ENCODE results near the gene EFNB3. TPM values are rescaled to one million over a fixed set of nuclear protein-coding genes. Genes with fewer than 3 reads are reported as not detected.

Gene EFNB3
- total RNA-seq, 1 experiment from 2014 or later = not detected

- no peaks in the 10 kb centered on the region for H3K36me3 ChIP-seq (ENCODE audit: insufficient read depth, low read length)
- no peak overlapping the region for H3K4me3 ChIP-seq (ENCODE audit: low read length)
- H2AFZ ChIP-seq (ENCODE audit: low read length) = no peak overlapping the region
- DNase-seq = no peak
- no peak overlapping the region for H3K27ac ChIP-seq (ENCODE audit: low read length)
- H4K20me1 ChIP-seq (ENCODE audit: insufficient read depth, low read depth, low read length) = no peaks in the 10 kb centered on the region
- H3K9me2 ChIP-seq (replicated peaks; ENCODE audit: insufficient read depth, low read length) = no peaks in the 10 kb centered on the region
- no peak overlapping the region for H3K9ac ChIP-seq (ENCODE audit: low read length)
- no peaks in the 10 kb centered on the region for H3K79me2 ChIP-seq (ENCODE audit: low read length)
- H3K27me3 ChIP-seq (ENCODE audit: low read length) = no peaks in the 10 kb centered on the region
- peaks cover 17% of the 10 kb centered on the region for H3K4me1 ChIP-seq (ENCODE audit: low read length)
- H3K4me2 ChIP-seq (ENCODE audit: low read depth, low read length, poor library complexity, severe bottlenecking) = no peak overlapping the region
- no peaks in the 10 kb centered on the region for H3K9me3 ChIP-seq (ENCODE audit: low read length)
These were observed 14.7 kb downstream of the EFNB3 start for GRCh38 chr17:7719661-7720060.

GRCh38 chr17:7720125-7720524 is 15.1 kb downstream of the EFNB3 start:
- Histone ChIP-seq H2AFZ (ENCODE audit: low read length) (no peak overlapping the region), H3K27me3 (ENCODE audit: low read length) (no peaks in the 10 kb centered on the region)

GRCh38 chr17:7721612-7722011 is 16.6 kb downstream of the EFNB3 start:
- no peaks in the 10 kb centered on the region for H3K36me3 ChIP-seq (ENCODE audit: insufficient read depth, low read length)
- no peak overlapping the region for H3K9ac ChIP-seq (ENCODE audit: low read length)
- H3K9me2 ChIP-seq (replicated peaks; ENCODE audit: insufficient read depth, low read length) = no peaks in the 10 kb centered on the region
- H3K79me2 ChIP-seq (ENCODE audit: low read length) = no peaks in the 10 kb centered on the region
- H3K27me3 ChIP-seq (ENCODE audit: low read length) = no peaks in the 10 kb centered on the region
- H3K4me1 ChIP-seq (ENCODE audit: low read length) = peaks cover 14% of the 10 kb centered on the region
- no peak for DNase-seq
- H4K20me1 ChIP-seq (ENCODE audit: insufficient read depth, low read depth, low read length) = no peaks in the 10 kb centered on the region
- H3K9me3 ChIP-seq (ENCODE audit: low read length) = no peaks in the 10 kb centered on the region
- H2AFZ ChIP-seq (ENCODE audit: low read length) = no peak overlapping the region
- no peak overlapping the region for H3K4me2 ChIP-seq (ENCODE audit: low read depth, low read length, poor library complexity, severe bottlenecking)
- H3K27ac ChIP-seq (ENCODE audit: low read length) = no peak overlapping the region
- H3K4me3 ChIP-seq (ENCODE audit: low read length) = no peak overlapping the region

More at GRCh38 chr17:7720125-7720524, 15.1 kb downstream of the EFNB3 start:
- H3K4me1 ChIP-seq (ENCODE audit: low read length) = peaks cover 17% of the 10 kb centered on the region
- H3K9me3 ChIP-seq (ENCODE audit: low read length) = no peaks in the 10 kb centered on the region
- H3K9me2 ChIP-seq (replicated peaks; ENCODE audit: insufficient read depth, low read length) = no peaks in the 10 kb centered on the region
- no peaks in the 10 kb centered on the region for H3K36me3 ChIP-seq (ENCODE audit: insufficient read depth, low read length)
- H4K20me1 ChIP-seq (ENCODE audit: insufficient read depth, low read depth, low read length) = no peaks in the 10 kb centered on the region
- no peak overlapping the region for H3K4me3 ChIP-seq (ENCODE audit: low read length)
- H3K4me2 ChIP-seq (ENCODE audit: low read depth, low read length, poor library complexity, severe bottlenecking) = no peak overlapping the region
- H3K27ac ChIP-seq (ENCODE audit: low read length) = no peak overlapping the region
- no peak for DNase-seq
- H3K9ac ChIP-seq (ENCODE audit: low read length) = no peak overlapping the region
- H3K79me2 ChIP-seq (ENCODE audit: low read length) = no peaks in the 10 kb centered on the region

- Histone ChIP-seq H3K4me2 (ENCODE audit: low read depth, low read length, poor library complexity, severe bottlenecking) (no peak overlapping the region), H3K27me3 (ENCODE audit: low read length) (no peaks in the 10 kb centered on the region), H3K79me2 (ENCODE audit: low read length) (no peaks in the 10 kb centered on the region)
These were observed 22.9 kb downstream of the EFNB3 start for GRCh38 chr17:7727886-7728285.

GRCh38 chr17:7729816-7730215 is 24.8 kb downstream of the EFNB3 start:
- Histone ChIP-seq H3K36me3 (ENCODE audit: insufficient read depth, low read length) (no peaks in the 10 kb centered on the region), H3K4me1 (ENCODE audit: low read length) (peaks cover 10% of the 10 kb centered on the region), H4K20me1 (ENCODE audit: insufficient read depth, low read depth, low read length) (no peaks in the 10 kb centered on the region), H2AFZ (ENCODE audit: low read length) (no peak overlapping the region), H3K79me2 (ENCODE audit: low read length) (no peaks in the 10 kb centered on the region), H3K4me2 (ENCODE audit: low read depth, low read length, poor library complexity, severe bottlenecking) (peak overlapping the region; percentile 1), H3K9me3 (ENCODE audit: low read length) (no peaks in the 10 kb centered on the region), H3K9ac (ENCODE audit: low read length) (no peak overlapping the region), H3K27ac (ENCODE audit: low read length) (no peak overlapping the region), H3K27me3 (ENCODE audit: low read length) (no peaks in the 10 kb centered on the region), H3K9me2 (replicated peaks; ENCODE audit: insufficient read depth, low read length) (no peaks in the 10 kb centered on the region), H3K4me3 (ENCODE audit: low read length) (no peak overlapping the region)
- DNase-seq = peak; percentile 53

More at GRCh38 chr17:7727886-7728285, 22.9 kb downstream of the EFNB3 start:
- H3K9me3 ChIP-seq (ENCODE audit: low read length) = no peaks in the 10 kb centered on the region
- no peak overlapping the region for H3K27ac ChIP-seq (ENCODE audit: low read length)
- H4K20me1 ChIP-seq (ENCODE audit: insufficient read depth, low read depth, low read length) = no peaks in the 10 kb centered on the region
- H3K9ac ChIP-seq (ENCODE audit: low read length) = no peak overlapping the region
- H3K4me1 ChIP-seq (ENCODE audit: low read length) = peaks cover 10% of the 10 kb centered on the region
- H3K4me3 ChIP-seq (ENCODE audit: low read length) = no peak overlapping the region
- no peaks in the 10 kb centered on the region for H3K9me2 ChIP-seq (replicated peaks; ENCODE audit: insufficient read depth, low read length)
- H2AFZ ChIP-seq (ENCODE audit: low read length) = no peak overlapping the region
- DNase-seq = no peak
- H3K36me3 ChIP-seq (ENCODE audit: insufficient read depth, low read length) = no peaks in the 10 kb centered on the region

- Histone ChIP-seq H3K36me3 (ENCODE audit: insufficient read depth, low read length) (no peaks in the 10 kb centered on the region), H3K4me2 (ENCODE audit: low read depth, low read length, poor library complexity, severe bottlenecking) (no peak overlapping the region), H3K9me2 (replicated peaks; ENCODE audit: insufficient read depth, low read length) (no peaks in the 10 kb centered on the region), H3K9me3 (ENCODE audit: low read length) (no peaks in the 10 kb centered on the region), H3K9ac (ENCODE audit: low read length) (no peak overlapping the region), H4K20me1 (ENCODE audit: insufficient read depth, low read depth, low read length) (no peaks in the 10 kb centered on the region), H3K27ac (ENCODE audit: low read length) (no peak overlapping the region), H3K27me3 (ENCODE audit: low read length) (no peaks in the 10 kb centered on the region), H3K79me2 (ENCODE audit: low read length) (no peaks in the 10 kb centered on the region), H2AFZ (ENCODE audit: low read length) (no peak overlapping the region), H3K4me1 (ENCODE audit: low read length) (peaks cover 10% of the 10 kb centered on the region), H3K4me3 (ENCODE audit: low read length) (no peak overlapping the region)
- no peak for DNase-seq
These were observed 28.1 kb downstream of the EFNB3 start for GRCh38 chr17:7732981-7733539.

GRCh38 chr17:7737601-7738000 is 32.6 kb downstream of the EFNB3 start:
- no peaks in the 10 kb centered on the region for H3K36me3 ChIP-seq (ENCODE audit: insufficient read depth, low read length)
- H3K79me2 ChIP-seq (ENCODE audit: low read length) = no peaks in the 10 kb centered on the region
- no peaks in the 10 kb centered on the region for H3K27me3 ChIP-seq (ENCODE audit: low read length)
- H3K9ac ChIP-seq (ENCODE audit: low read length) = no peak overlapping the region
- no peak for DNase-seq
- no peak overlapping the region for H2AFZ ChIP-seq (ENCODE audit: low read length)
- H3K9me3 ChIP-seq (ENCODE audit: low read length) = no peaks in the 10 kb centered on the region
- H3K4me3 ChIP-seq (ENCODE audit: low read length) = no peak overlapping the region
- H4K20me1 ChIP-seq (ENCODE audit: insufficient read depth, low read depth, low read length) = no peaks in the 10 kb centered on the region
- H3K4me1 ChIP-seq (ENCODE audit: low read length) = no peaks in the 10 kb centered on the region
- no peaks in the 10 kb centered on the region for H3K9me2 ChIP-seq (replicated peaks; ENCODE audit: insufficient read depth, low read length)
- H3K27ac ChIP-seq (ENCODE audit: low read length) = no peak overlapping the region
- H3K4me2 ChIP-seq (ENCODE audit: low read depth, low read length, poor library complexity, severe bottlenecking) = no peak overlapping the region

GRCh38 chr17:7739746-7740145 is 34.7 kb downstream of the EFNB3 start:
- DNase-seq = no peak
- no peaks in the 10 kb centered on the region for H3K79me2 ChIP-seq (ENCODE audit: low read length)
- H3K36me3 ChIP-seq (ENCODE audit: insufficient read depth, low read length) = no peaks in the 10 kb centered on the region
- H3K9me3 ChIP-seq (ENCODE audit: low read length) = no peaks in the 10 kb centered on the region
- H3K4me3 ChIP-seq (ENCODE audit: low read length) = no peak overlapping the region
- no peaks in the 10 kb centered on the region for H3K9me2 ChIP-seq (replicated peaks; ENCODE audit: insufficient read depth, low read length)
- no peak overlapping the region for H2AFZ ChIP-seq (ENCODE audit: low read length)
- no peaks in the 10 kb centered on the region for H3K4me1 ChIP-seq (ENCODE audit: low read length)
- no peaks in the 10 kb centered on the region for H3K27me3 ChIP-seq (ENCODE audit: low read length)
- no peak overlapping the region for H3K4me2 ChIP-seq (ENCODE audit: low read depth, low read length, poor library complexity, severe bottlenecking)
- no peak overlapping the region for H3K27ac ChIP-seq (ENCODE audit: low read length)
- H3K9ac ChIP-seq (ENCODE audit: low read length) = no peak overlapping the region
- H4K20me1 ChIP-seq (ENCODE audit: insufficient read depth, low read depth, low read length) = no peaks in the 10 kb centered on the region

Data from Karpas-422 (cell line).